ENCODE results near the gene GRID2IP.
A peak's percentile ranks its signal among the peaks of the same experiment; 100 is the strongest.

The GRID2IP gene

GRCh38 chr7:6482743-6483119 lies 68.5 kb downstream of the GRID2IP start:
- ATAC-seq (ENCODE audit: low read depth) (no peak), DNase-seq (ENCODE audit: low spot score) (no peak)
- TF ChIP-seq CTCF (IDR thresholded peaks at IDR 0.05; ENCODE audit: poor library complexity, severe bottlenecking) = no peak
- H3K36me3 ChIP-seq (ENCODE audit: low read depth) = peaks cover 48% of the 10 kb centered on the region
- H3K4me1 ChIP-seq (ENCODE audit: insufficient read depth, poor library complexity, severe bottlenecking) = peaks cover 3% of the 10 kb centered on the region
- H3K4me3 ChIP-seq (ENCODE audit: severe bottlenecking) = peak overlapping the region; percentile 100
- H3K9me3 ChIP-seq (ENCODE audit: severe bottlenecking) = no peaks in the 10 kb centered on the region
- peak overlapping the region; percentile 79 for H3K27ac ChIP-seq (ENCODE audit: poor library complexity, severe bottlenecking)
- no peaks in the 10 kb centered on the region for H3K27me3 ChIP-seq (ENCODE audit: insufficient read depth, poor library complexity, severe bottlenecking)

- TF ChIP-seq CTCF (IDR thresholded peaks at IDR 0.05; ENCODE audit: poor library complexity, severe bottlenecking) = no peak
- H3K36me3 ChIP-seq (ENCODE audit: low read depth) = peaks cover 53% of the 10 kb centered on the region
- H3K4me1 ChIP-seq (ENCODE audit: insufficient read depth, poor library complexity, severe bottlenecking) = peaks cover 3% of the 10 kb centered on the region
- H3K4me3 ChIP-seq (ENCODE audit: severe bottlenecking) = peak overlapping the region; percentile 100
- DNase-seq (ENCODE audit: low spot score) (peak; percentile 3), ATAC-seq (ENCODE audit: low read depth) (no peak)
- no peaks in the 10 kb centered on the region for H3K27me3 ChIP-seq (ENCODE audit: insufficient read depth, poor library complexity, severe bottlenecking)
- H3K9me3 ChIP-seq (ENCODE audit: severe bottlenecking) = no peaks in the 10 kb centered on the region
- peak overlapping the region; percentile 79 for H3K27ac ChIP-seq (ENCODE audit: poor library complexity, severe bottlenecking)
These were observed 69.0 kb downstream of the GRID2IP start for GRCh38 chr7:6482307-6482706.

- Histone ChIP-seq H3K27ac (ENCODE audit: poor library complexity, severe bottlenecking) (no peak overlapping the region), H3K4me1 (ENCODE audit: insufficient read depth, poor library complexity, severe bottlenecking) (peaks cover 3% of the 10 kb centered on the region), H3K27me3 (ENCODE audit: insufficient read depth, poor library complexity, severe bottlenecking) (no peaks in the 10 kb centered on the region), H3K36me3 (ENCODE audit: low read depth) (peaks cover 59% of the 10 kb centered on the region), H3K9me3 (ENCODE audit: severe bottlenecking) (no peaks in the 10 kb centered on the region), H3K4me3 (ENCODE audit: severe bottlenecking) (no peak overlapping the region)
- no peak for TF ChIP-seq CTCF (IDR thresholded peaks at IDR 0.05; ENCODE audit: poor library complexity, severe bottlenecking)
- ATAC-seq (ENCODE audit: low read depth) (no peak), DNase-seq (ENCODE audit: low spot score) (peak; percentile 9)
These were observed 69.8 kb downstream of the GRID2IP start for GRCh38 chr7:6481445-6481844.

- Histone ChIP-seq H3K9me3 (ENCODE audit: severe bottlenecking) (no peaks in the 10 kb centered on the region), H3K27ac (ENCODE audit: poor library complexity, severe bottlenecking) (no peak overlapping the region), H3K4me3 (ENCODE audit: severe bottlenecking) (no peak overlapping the region), H3K27me3 (ENCODE audit: insufficient read depth, poor library complexity, severe bottlenecking) (no peaks in the 10 kb centered on the region), H3K36me3 (ENCODE audit: low read depth) (peaks cover 70% of the 10 kb centered on the region), H3K4me1 (ENCODE audit: insufficient read depth, poor library complexity, severe bottlenecking) (peaks cover 3% of the 10 kb centered on the region)
- no peak for TF ChIP-seq CTCF (IDR thresholded peaks at IDR 0.05; ENCODE audit: poor library complexity, severe bottlenecking)
- ATAC-seq (ENCODE audit: low read depth) (no peak), DNase-seq (ENCODE audit: low spot score) (no peak)
These were observed 71.0 kb downstream of the GRID2IP start for GRCh38 chr7:6480323-6480660.

- no peak for TF ChIP-seq CTCF (IDR thresholded peaks at IDR 0.05; ENCODE audit: poor library complexity, severe bottlenecking)
- ATAC-seq (ENCODE audit: low read depth) = no peak
- DNase-seq (ENCODE audit: low spot score) = no peak
- no peak overlapping the region for H3K27ac ChIP-seq (ENCODE audit: poor library complexity, severe bottlenecking)
- no peaks in the 10 kb centered on the region for H3K9me3 ChIP-seq (ENCODE audit: severe bottlenecking)
- no peak overlapping the region for H3K4me3 ChIP-seq (ENCODE audit: severe bottlenecking)
- peaks cover 3% of the 10 kb centered on the region for H3K4me1 ChIP-seq (ENCODE audit: insufficient read depth, poor library complexity, severe bottlenecking)
- no peaks in the 10 kb centered on the region for H3K27me3 ChIP-seq (ENCODE audit: insufficient read depth, poor library complexity, severe bottlenecking)
- H3K36me3 ChIP-seq (ENCODE audit: low read depth) = peaks cover 83% of the 10 kb centered on the region
These were observed 72.2 kb downstream of the GRID2IP start for GRCh38 chr7:6479067-6479466.

Measured in RWPE2 (cell line).